GM23248 (cell line): ENCODE data around the gene CACNA2D2. TPM values are rescaled to one million over a fixed set of nuclear protein-coding genes. Genes with fewer than 3 reads are reported as not detected.

Experiments used
- DNase-seq: peaks from one replicate; pipeline ENCODE4 v3.0.0-alpha.2; 2015
- H2AFZ ChIP-seq: fragments of 200-600 bp; sonication (generic); 2 replicates; pipeline ENCODE4 v1.6.1; 2016; ENCODE audit warnings: antibody characterized with exemption
- H3F3A ChIP-seq: fragments of 200-600 bp; sonication (generic); 2 replicates; pipeline ENCODE4 v1.6.1; 2016; ENCODE audit warnings: mild to moderate bottlenecking, antibody characterized with exemption, mixed run types; ENCODE audit not compliant: insufficient read depth
- H3K27ac ChIP-seq: fragments of 200-600 bp; sonication (generic); 2 replicates; pipeline ENCODE4 v1.5.1; 2016; ENCODE audit warnings: mild to moderate bottlenecking
- H3K27me3 ChIP-seq: fragments of 200-600 bp; sonication (generic); replicated peaks from 2 replicates; pipeline ENCODE4 v1.6.1; 2016; ENCODE audit warnings: mild to moderate bottlenecking; ENCODE audit not compliant: insufficient read depth
- H3K36me3 ChIP-seq: fragments of 200-600 bp; sonication (generic); 2 replicates; pipeline ENCODE4 v1.6.1; 2016; ENCODE audit warnings: low read depth, mild to moderate bottlenecking
- H3K4me1 ChIP-seq: fragments of 200-600 bp; sonication (generic); 2 replicates; pipeline ENCODE4 v1.6.1; 2016; ENCODE audit warnings: mild to moderate bottlenecking; ENCODE audit not compliant: insufficient read depth
- H3K4me2 ChIP-seq: fragments of 200-600 bp; sonication (generic); one replicate; pipeline ENCODE4 v1.6.1; 2016; ENCODE audit warnings: mild to moderate bottlenecking; ENCODE audit not compliant: unreplicated experiment
- H3K4me3 ChIP-seq: fragments of 200-600 bp; sonication (generic); 2 replicates; pipeline ENCODE4 v1.5.1; 2016; ENCODE audit warnings: mild to moderate bottlenecking
- H3K79me2 ChIP-seq: fragments of 200-600 bp; sonication (generic); 2 replicates; pipeline ENCODE4 v1.6.1; 2016; ENCODE audit warnings: mild to moderate bottlenecking; ENCODE audit not compliant: insufficient read depth
- H3K9ac ChIP-seq: fragments of 200-600 bp; sonication (generic); 2 replicates; pipeline ENCODE4 v1.6.1; 2016; ENCODE audit warnings: mild to moderate bottlenecking
- H3K9me2 ChIP-seq: fragments of 200-600 bp; sonication (generic); 2 replicates; pipeline ENCODE4 v1.6.1; 2016; ENCODE audit warnings: mixed run types, mild to moderate bottlenecking, moderate library complexity; ENCODE audit not compliant: insufficient read depth
- H3K9me3 ChIP-seq: fragments of 200-600 bp; sonication (generic); one replicate; pipeline ENCODE4 v1.6.1; 2017; ENCODE audit warnings: low read depth
- H4K20me1 ChIP-seq: fragments of 200-600 bp; sonication (generic); 2 replicates; pipeline ENCODE4 v1.6.0; 2016; ENCODE audit not compliant: insufficient read depth
- EZH2 ChIP-seq: fragments of 200-600 bp; sonication (generic); IDR thresholded peaks from 2 replicates; pipeline ENCODE4 v1.6.1; 2018; ENCODE audit warnings: antibody characterized with exemption, mild to moderate bottlenecking; ENCODE audit not compliant: insufficient read depth, poor library complexity, severe bottlenecking
- EZH2phosphoT487 ChIP-seq: fragments of 200-600 bp; sonication (generic); IDR thresholded peaks from 2 replicates; pipeline ENCODE4 v1.6.1; 2018; ENCODE audit warnings: antibody characterized with exemption, moderate library complexity, mild to moderate bottlenecking, low read depth; ENCODE audit not compliant: insufficient read depth
- WGBS, 2 experiments: methylation state at CpG; one replicate each; pipeline ENCODE4 v1.1.6; 2015 to 2017; ENCODE audit warnings: low lambda C conversion rate in 2 of 2, low coverage in 1 of 2; ENCODE audit errors: missing lambda C conversion rate in 2 of 2; 5-methylcytosine and 5-hydroxymethylcytosine counted together
- in situ Hi-C: fragments of 300-500 bp; cut with MboI; formaldehyde crosslinking; loops from 2 replicates; pipeline ENCODE4 v1.15.0; 2020
- polyA plus RNA-seq: library from polyadenylated mRNA; unstranded; fragments of >200 nt; fragmentation: Nextera tagmentation; extraction: Ambion mirVana; gene quantifications from 2 replicates; pipeline ENCODE4 v1.2.1, GENCODE V29; 2016
- total RNA-seq: library from RNA; depleted of rRNA; stranded (reverse); fragments of >200 nt; shearing (Covaris generic); gene quantifications from 2 replicates; pipeline ENCODE4 v1.2.3, GENCODE V29; 2014

CACNA2D2 gene
- total and polyA plus RNA-seq, 2 experiments from 2014 or later: not detected

DNA sequence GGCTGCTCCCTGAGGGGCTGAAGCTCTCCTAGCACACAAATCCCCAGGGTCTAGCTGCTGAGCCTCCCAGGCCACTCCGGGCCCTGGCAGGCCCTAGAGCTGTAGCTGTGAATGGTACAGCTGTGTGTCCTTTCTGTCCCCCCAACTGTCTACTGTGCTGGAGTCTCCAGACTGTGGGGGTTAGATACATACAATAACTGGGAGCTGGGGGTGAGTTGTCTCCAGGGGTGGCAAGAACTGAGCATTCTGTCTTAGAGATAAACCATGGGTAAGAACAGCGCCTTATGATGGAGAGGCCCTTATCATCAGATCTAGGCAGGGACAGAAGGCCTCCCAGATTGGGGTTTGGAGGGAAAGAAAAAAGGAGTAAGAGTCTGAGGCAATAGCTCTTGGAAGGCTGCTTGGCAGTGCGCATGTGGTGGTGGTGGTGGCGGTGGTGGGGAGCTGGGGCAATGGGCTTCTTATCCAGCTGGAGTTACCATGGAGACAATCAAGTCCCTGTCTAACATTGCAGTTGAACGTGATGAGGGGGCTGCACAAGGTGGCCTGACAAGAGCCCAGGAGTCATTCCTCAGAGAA lies 149.2 kb downstream of the CACNA2D2 start:
- in situ Hi-C loops: no loop called here
- peaks cover 14% of the 10 kb centered on the region; the same call in 1 of the 2 replicates for H3F3A ChIP-seq
- no peak for DNase-seq
- peaks cover 42% of the 10 kb centered on the region for H3K4me1 ChIP-seq
- no peak overlapping the region for H3K4me3 ChIP-seq
- no peaks in the 10 kb centered on the region for H3K9me2 ChIP-seq
- H3K36me3 ChIP-seq: peaks cover 7% of the 10 kb centered on the region; the same call in 1 of the 2 replicates
- H2AFZ ChIP-seq: no peak overlapping the region
- TF ChIP-seq EZH2phosphoT487 (no peak), EZH2 (no peak)
- no peaks in the 10 kb centered on the region for H3K27me3 ChIP-seq
- no peak overlapping the region for H3K27ac ChIP-seq
- H3K9ac ChIP-seq: no peak overlapping the region
- 69 to 71% methylated on average over 5 of the region's 5 CpGs for WGBS, 2 experiments
- peaks cover 93% of the 10 kb centered on the region for H3K79me2 ChIP-seq
- no peak overlapping the region for H3K4me2 ChIP-seq
- H4K20me1 ChIP-seq: peaks cover 10% of the 10 kb centered on the region; the same call in 1 of the 2 replicates
- no peaks in the 10 kb centered on the region for H3K9me3 ChIP-seq

DNA sequence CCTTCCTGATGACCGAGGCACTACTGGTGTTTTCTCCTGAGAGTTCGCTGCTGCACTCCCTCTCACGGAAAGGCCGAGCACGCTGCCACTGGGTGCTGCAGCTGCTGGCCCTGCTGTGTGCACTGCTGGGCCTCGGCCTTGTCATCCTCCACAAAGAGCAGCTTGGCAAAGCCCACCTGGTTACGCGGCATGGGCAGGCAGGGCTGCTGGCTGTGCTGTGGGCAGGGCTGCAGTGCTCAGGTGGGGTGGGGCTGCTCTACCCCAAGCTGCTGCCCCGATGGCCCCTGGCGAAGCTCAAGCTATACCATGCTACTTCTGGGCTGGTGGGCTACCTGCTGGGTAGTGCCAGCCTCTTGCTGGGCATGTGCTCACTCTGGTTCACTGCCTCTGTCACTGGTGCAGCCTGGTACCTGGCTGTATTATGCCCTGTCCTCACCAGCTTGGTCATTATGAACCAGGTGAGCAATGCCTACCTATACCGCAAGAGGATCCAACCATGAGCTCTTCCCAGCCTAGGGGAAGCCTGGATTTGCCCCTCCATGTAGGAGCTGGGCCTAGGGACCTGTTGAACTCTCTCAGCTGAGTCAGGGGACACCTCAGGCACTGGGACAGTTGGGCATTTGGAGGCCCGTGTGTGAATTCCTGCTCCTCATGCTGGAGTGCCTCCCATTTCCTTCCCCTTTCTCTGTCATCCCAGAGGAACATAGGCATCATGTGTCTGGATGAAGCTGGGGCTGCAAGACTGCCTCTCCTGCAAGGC lies 150.0 kb downstream of the CACNA2D2 start:
- in situ Hi-C loops: no loop called here
- H4K20me1 ChIP-seq: peaks cover 10% of the 10 kb centered on the region; the same call in 1 of the 2 replicates
- peaks cover 89% of the 10 kb centered on the region for H3K79me2 ChIP-seq
- DNase-seq: no peak
- H3K27me3 ChIP-seq: no peaks in the 10 kb centered on the region
- peak overlapping the region; percentile 22; the same call in 1 of the 2 replicates for H3K9ac ChIP-seq
- no peaks in the 10 kb centered on the region for H3K9me3 ChIP-seq
- WGBS, 2 experiments: 70 to 71% methylated on average over 12 of the region's 12 CpGs
- peaks cover 14% of the 10 kb centered on the region; the same call in 1 of the 2 replicates for H3F3A ChIP-seq
- H3K9me2 ChIP-seq: no peaks in the 10 kb centered on the region
- H3K4me3 ChIP-seq: no peak overlapping the region
- peaks cover 42% of the 10 kb centered on the region for H3K4me1 ChIP-seq
- H2AFZ ChIP-seq: no peak overlapping the region
- peaks cover 7% of the 10 kb centered on the region; the same call in 1 of the 2 replicates for H3K36me3 ChIP-seq
- H3K4me2 ChIP-seq: no peak overlapping the region
- no peak for TF ChIP-seq EZH2
- TF ChIP-seq EZH2phosphoT487: no peak
- H3K27ac ChIP-seq: peak overlapping the region; percentile 41

GRCh38 chr3:50352781-50353180 lies 150.7 kb downstream of the CACNA2D2 start:
- Histone ChIP-seq H4K20me1 (peaks cover 8% of the 10 kb centered on the region; the same call in 1 of the 2 replicates), H3F3A (peaks cover 14% of the 10 kb centered on the region; the same call in 1 of the 2 replicates), H3K4me2 (no peak overlapping the region), H3K36me3 (peaks cover 7% of the 10 kb centered on the region; the same call in 1 of the 2 replicates), H3K27me3 (no peaks in the 10 kb centered on the region), H3K9me3 (no peaks in the 10 kb centered on the region), H3K79me2 (peaks cover 83% of the 10 kb centered on the region), H3K4me3 (no peak overlapping the region), H2AFZ (no peak overlapping the region), H3K9me2 (no peaks in the 10 kb centered on the region), H3K4me1 (peaks cover 40% of the 10 kb centered on the region), H3K27ac (peak overlapping the region; percentile 41), H3K9ac (peak overlapping the region; percentile 22; the same call in 1 of the 2 replicates)
- WGBS, 2 experiments: 17 to 23% methylated on average over 2 of the region's 2 CpGs
- DNase-seq: peak; percentile 66
- in situ Hi-C loops: no loop called here
- no peak for TF ChIP-seq EZH2

DNA sequence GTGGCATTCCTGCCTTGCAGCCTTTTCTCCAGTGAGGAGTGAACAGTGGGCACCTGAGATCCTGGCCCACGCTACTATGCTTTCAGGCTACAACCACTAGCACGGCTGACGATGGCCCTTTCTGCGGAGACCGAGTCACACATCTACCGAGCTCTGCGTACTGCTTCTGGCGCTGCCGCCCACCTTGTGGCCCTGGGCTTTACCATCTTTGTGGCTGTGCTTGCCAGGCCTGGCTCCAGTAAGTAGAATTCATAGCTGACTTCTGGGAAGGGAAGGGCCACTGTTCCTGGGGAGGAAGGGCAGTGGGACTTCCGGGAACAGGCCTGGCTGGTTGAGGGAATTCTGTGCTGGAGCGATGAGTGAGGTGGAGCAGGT lies 152.1 kb downstream of the CACNA2D2 start:
- peaks cover 68% of the 10 kb centered on the region for H3K79me2 ChIP-seq
- peak overlapping the region; percentile 93 for H2AFZ ChIP-seq
- TF ChIP-seq EZH2 (no peak), EZH2phosphoT487 (no peak)
- H3F3A ChIP-seq: 0 out of 2 replicates have a peak, but pooled peaks cover 16% of the 10 kb centered on the region
- no peaks in the 10 kb centered on the region for H3K9me3 ChIP-seq
- no peaks in the 10 kb centered on the region for H3K27me3 ChIP-seq
- WGBS, 2 experiments: 44 to 47% methylated on average over 11 of the region's 11 CpGs
- H3K27ac ChIP-seq: peak overlapping the region; percentile 67; the same call in 1 of the 2 replicates
- H3K4me3 ChIP-seq: peak overlapping the region; percentile 90
- H3K9me2 ChIP-seq: no peaks in the 10 kb centered on the region
- peak overlapping the region; percentile 98 for H3K4me2 ChIP-seq
- no peaks in the 10 kb centered on the region for H4K20me1 ChIP-seq
- no peak for DNase-seq
- peak overlapping the region; percentile 82 for H3K9ac ChIP-seq
- H3K36me3 ChIP-seq: peaks cover 7% of the 10 kb centered on the region; the same call in 1 of the 2 replicates
- peaks cover 29% of the 10 kb centered on the region for H3K4me1 ChIP-seq
- in situ Hi-C loops: no loop called here
